ENCODE measurements around the gene CNMD.

CNMD gene

DNA sequence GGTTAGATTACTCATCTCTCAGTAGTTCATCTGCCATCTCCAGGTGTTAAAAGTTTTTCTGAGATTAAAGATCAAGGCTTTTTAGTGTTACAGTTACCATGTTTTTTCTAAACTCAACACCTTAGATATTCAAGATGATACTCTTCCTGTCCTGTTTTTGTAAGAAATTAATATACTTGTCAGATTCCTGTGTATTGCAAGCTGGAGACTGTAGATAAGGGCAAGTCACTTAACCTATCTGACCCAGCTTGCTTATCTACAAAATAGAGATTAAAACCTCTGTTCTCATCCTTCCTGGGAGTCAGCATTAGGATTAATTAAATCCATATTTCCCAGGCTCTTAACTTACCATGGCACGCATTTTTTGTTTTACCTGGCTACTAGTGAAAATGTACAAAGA is 61.8 kb downstream of the CNMD start:
- no peak for DNase-seq

DNA sequence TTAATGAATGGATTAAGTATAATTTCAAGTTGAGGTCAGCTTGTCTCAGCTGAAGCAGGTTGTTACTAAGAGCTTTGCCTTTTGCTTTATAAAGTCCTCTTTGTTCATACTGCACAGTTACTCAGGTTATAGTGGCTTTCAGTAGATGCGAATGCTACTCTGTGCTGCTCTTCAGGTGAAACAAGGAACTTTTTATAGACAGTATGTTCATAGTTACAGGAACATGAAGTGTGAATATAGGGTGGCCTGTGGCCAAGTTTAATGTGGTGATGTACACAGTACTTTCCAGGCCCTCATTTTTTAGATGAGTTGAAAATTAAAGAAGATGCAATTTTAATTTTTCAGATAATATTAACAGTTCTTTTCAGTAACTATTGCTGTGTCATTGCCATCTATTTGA is 66.2 kb downstream of the CNMD start:
- DNase-seq = no peak

DNA sequence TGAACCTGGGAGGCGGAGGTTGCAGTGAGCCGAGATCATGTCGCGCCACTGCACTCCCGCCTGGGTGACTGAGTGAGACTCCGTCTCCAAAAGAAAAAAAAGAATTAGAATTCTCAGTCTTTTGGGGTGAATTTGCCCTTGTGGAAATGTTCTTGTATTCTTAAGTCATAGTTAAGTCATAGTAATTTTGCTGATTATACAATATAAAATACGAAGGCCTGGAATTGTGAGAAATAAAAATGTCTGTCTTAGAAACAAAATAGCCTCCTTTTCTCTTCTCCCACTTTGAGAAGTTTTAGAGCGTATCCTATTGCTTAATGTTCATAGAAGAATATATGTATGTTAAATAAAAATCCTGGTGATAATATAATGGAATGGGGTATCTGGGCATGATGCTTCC is 68.9 kb downstream of the CNMD start:
- no peak for DNase-seq

DNA sequence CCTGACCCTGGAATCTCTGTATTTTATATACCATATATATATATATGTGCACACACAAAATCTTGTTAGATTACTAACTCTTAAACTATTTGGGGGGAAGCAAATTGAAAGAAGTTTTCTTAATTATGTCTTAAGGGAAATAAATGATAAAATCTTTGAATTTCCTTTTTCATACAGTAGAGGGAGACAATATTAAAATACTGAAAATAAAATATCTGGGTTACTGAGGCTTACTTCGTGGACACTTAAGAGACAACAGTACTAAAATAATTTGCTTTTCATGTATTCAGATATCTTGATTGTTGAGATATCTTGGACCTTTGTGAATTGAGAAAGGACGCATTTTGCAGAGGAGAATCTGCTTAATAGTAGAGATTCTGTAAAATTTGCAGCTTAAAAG is 69.9 kb downstream of the CNMD start:
- no peak for DNase-seq

DNA sequence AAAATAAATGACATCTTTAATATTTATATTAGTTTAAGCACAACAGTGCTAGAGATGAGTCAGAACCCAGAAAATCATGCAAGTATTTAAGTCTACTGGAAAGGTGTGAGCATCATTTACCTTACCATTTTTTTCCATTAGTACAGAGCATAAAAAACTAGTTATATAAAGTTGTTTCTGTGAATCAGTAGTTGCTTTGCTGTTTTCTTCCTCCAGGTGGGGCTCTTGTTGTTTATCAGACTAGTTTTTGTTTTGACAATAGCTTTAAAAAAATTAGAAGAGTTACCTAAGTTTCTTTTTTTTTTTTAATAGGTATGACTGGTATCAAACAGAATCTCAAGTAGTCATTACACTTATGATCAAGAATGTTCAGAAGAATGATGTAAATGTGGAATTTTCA is 74.3 kb downstream of the CNMD start:
- peak; percentile 29 for DNase-seq

DNA sequence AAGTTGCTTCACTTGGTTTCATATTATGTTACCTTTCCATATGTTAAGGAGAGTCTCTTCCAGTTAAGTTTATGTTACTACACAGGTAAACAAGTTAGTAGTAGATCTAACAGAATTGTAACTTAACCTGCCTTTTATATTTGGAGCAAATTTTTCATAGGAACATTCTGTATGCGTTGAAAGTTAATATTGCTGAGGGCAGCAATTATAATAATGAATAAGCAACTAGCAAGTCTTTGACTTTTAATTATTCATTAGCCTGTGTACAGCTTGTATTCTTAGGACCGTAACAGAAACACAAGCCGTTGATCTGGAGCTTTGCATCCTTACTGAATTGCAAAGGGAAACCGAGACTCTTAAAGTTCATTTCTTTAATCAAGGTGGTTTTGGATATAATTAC is 75.3 kb downstream of the CNMD start:
- DNase-seq = no peak

DNA sequence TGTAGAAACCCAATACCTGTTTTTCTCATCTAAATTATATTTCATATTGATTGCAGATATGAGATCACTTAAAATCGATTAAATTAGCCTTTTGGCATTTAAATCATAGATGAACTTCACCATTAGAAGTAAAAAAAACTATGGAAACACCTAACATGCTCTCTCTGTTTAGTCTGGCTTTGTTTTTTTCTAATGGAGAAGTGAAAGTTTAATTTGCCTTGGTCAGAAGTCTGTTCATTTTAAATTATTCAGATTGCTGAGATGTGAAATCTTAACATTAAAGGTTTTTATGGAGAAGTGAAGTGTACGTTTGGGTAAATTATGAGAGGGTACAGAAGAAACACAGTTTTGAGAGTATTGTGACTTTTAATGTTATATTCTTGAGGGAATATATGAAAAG is 80.3 kb downstream of the CNMD start:
- no peak for DNase-seq
